RPMI7951 (cell line): ENCODE data around the gene IL36B. TPM values are rescaled to one million over a fixed set of nuclear protein-coding genes. Genes with fewer than 3 reads are reported as not detected.

Experiments
- DNase-seq: peaks from one replicate; pipeline ENCODE4 v3.0.0-alpha.2; 2012; ENCODE audit warnings: low read depth
- total RNA-seq: library from RNA; depleted of rRNA; stranded (reverse); fragments of >200 nt; shearing (Covaris generic); gene quantifications from 2 replicates; pipeline ENCODE4 v1.2.3, GENCODE V29; 2014

Gene IL36B
- total RNA-seq, 1 experiment from 2014 or later = not detected

- no peak for DNase-seq
These were observed 24.4 kb upstream of the IL36B start for GRCh38 chr2:113076954-113077669.

GRCh38 chr2:113075600-113075999 is 22.9 kb upstream of the IL36B start:
- DNase-seq = no peak

GRCh38 chr2:113075030-113075429 is 22.4 kb upstream of the IL36B start:
- no peak for DNase-seq

GRCh38 chr2:113073325-113073834 is 20.7 kb upstream of the IL36B start:
- DNase-seq = no peak

- DNase-seq = no peak
These were observed 19.9 kb upstream of the IL36B start for GRCh38 chr2:113072584-113072983.

GRCh38 chr2:113070606-113070975 is 17.9 kb upstream of the IL36B start:
- no peak for DNase-seq

- DNase-seq = peak; percentile 7
These were observed 17.3 kb upstream of the IL36B start for GRCh38 chr2:113069676-113070605.

- DNase-seq = peak; percentile 31
These were observed 16.2 kb upstream of the IL36B start for GRCh38 chr2:113068706-113069485.

GRCh38 chr2:113068249-113068648 is 15.6 kb upstream of the IL36B start:
- DNase-seq = no peak

GRCh38 chr2:113067681-113068080 is 15.0 kb upstream of the IL36B start, which contains the start of gene IL1F10:
IL1F10 (plus strand) TSS chr2:113067970; CDS start chr2:113072739, 4,769 bp downstream.
- DNase-seq = no peak

GRCh38 chr2:113064898-113065297 is 12.2 kb upstream of the IL36B start:
- DNase-seq = no peak

- DNase-seq = no peak
These were observed 11.6 kb upstream of the IL36B start for GRCh38 chr2:113064281-113064680.

GRCh38 chr2:113061896-113062770 is 9.5 kb upstream of the IL36B start:
- DNase-seq = no peak

- no peak for DNase-seq
These were observed 8.6 kb upstream of the IL36B start for GRCh38 chr2:113061241-113061640.

- no peak for DNase-seq
These were observed 8.1 kb upstream of the IL36B start for GRCh38 chr2:113060796-113061195.

GRCh38 chr2:113060396-113060795 is 7.7 kb upstream of the IL36B start:
- DNase-seq = no peak

- no peak for DNase-seq
These were observed 6.6 kb upstream of the IL36B start, which contains the start of gene IL36RN for GRCh38 chr2:113058998-113059960. IL36RN (plus strand) TSS chr2:113059198; CDS start chr2:113059439, 241 bp downstream.

GRCh38 chr2:113058411-113058994 is 5.8 kb upstream of the IL36B start:
- no peak for DNase-seq

- no peak for DNase-seq
These were observed 4.5 kb upstream of the IL36B start for GRCh38 chr2:113057117-113057516.
